HG03097 (cell line): ENCODE data around the gene SPHK2.
"Not testable (repeated sequence)": the region's sequence is repeated elsewhere in the genome, so short reads cannot be mapped to it uniquely, and the experiment has no call there.

Source experiments
- ATAC-seq: cut with Tn5 transposase; IDR thresholded peaks from one replicate; pipeline ENCODE4 v1.9.1; 2021; ENCODE audit not compliant: unreplicated experiment, low FRiP score

Gene SPHK2

DNA sequence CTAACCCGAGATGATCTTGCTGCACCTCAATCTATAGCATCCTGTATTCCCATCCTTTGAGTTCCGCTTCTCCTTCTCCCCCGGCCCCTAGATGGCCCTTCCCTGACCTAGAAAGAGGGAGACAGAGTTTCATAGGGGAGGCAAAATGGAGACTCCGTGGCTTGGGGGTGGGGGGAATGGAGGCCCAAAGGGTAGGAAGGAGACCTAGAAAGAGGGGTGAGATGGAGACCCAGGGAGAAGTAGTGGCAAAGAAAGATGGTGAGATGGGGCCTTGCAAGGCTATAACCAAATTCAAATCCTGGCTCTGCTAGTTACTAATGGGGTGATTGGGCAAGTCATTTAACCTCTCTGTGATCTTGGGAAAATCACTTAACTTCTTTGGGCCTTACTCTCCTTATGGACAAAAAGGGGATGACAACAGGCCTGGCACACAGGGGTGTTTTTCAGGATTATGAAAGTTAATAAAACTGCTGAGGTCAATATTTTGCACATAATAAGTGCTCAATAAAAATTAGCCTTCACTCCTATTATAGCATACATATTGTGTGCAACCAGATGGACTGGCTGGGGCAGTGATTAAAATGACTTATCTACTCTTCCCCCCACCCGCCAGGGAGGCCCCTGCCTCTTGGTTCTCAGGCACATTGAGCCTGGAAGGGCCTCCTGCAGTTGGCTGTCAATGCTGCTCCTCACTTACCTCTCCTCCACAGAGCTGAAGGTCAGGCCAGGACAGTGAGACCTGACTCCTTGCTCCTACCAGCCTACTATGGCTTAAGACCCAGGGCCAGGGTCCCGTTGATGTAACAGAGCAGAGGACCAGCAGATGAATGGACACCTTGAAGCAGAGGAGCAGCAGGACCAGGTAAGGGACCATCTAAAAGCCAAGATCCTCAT, 633 bp downstream of the SPHK2 start:
- no peak for ATAC-seq

DNA sequence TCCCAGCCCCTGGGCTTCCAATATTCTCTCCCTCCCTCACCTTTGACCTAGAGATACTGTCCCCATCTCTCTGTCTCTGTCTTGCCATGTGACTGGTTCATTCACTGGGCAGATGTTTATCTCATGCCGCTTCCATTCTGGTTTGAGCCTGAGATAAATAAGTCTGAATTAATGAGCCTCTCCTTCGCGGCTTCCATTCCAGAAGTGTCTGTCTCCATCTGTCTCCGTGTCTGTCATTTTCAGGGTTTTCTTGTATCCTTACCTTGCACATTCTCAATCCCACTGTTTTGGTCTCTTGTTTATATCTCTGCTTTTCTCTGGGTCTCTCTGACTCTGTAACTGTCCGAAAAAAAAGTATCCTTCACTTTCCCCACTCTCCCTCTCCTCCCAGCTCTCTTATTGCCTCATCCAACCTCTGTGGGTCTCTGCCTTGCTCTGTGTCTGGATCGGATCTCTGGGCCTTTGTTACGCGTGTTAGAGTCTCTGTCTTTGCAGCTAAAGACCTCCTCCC, 4.3 kb downstream of the SPHK2 start:
- ATAC-seq: no peak

DNA sequence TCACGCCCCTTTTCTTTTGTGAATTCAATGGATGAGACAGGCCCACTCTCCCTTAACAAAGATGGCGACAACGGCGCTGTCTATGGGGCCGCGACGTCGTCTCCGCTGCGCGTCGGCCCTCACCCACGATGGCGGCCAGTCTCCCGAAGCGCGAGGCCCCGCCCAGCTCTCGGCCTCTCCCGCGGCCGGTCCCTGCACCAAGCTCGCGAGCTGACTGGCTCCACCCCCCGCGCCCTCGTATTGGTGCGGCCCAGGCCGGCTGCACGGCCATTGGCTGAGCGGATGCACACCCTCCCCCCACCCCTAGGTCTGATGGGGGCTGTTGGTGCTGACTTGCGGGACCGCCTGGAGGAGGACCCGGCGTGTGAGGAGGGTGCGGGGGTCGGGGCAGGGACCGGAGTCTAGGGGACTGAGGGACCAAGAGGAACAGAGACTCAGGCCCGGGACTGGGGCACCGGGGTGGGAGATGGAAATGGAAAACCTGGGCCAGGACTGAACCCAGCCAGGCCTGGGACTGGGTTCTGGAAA, 4.8 kb downstream of the SPHK2 start:
- ATAC-seq: peak; percentile 49

GRCh38 chr19:48624791-48625723, 5.8 kb downstream of the SPHK2 start:
- no peak for ATAC-seq

GRCh38 chr19:48625891-48626327, 6.6 kb downstream of the SPHK2 start:
- no peak for ATAC-seq

GRCh38 chr19:48627201-48627864, 8.0 kb downstream of the SPHK2 start:
- ATAC-seq: no peak

DNA sequence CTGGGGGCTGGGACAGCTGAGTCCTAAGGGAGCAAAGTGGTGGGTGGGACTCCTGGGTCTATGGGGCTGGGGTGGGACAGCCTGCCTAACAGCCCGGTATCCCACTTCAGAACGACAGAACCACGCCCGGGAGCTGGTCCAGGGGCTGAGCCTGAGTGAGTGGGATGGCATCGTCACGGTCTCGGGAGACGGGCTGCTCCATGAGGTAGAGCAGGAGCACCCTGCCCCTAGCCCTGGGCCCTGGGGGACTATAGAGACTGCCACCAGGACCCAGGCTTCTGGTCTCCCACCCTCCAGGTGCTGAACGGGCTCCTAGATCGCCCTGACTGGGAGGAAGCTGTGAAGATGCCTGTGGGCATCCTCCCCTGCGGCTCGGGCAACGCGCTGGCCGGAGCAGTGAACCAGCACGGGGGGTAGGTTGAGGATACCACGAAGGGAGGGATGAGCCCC, 8.6 kb downstream of the SPHK2 start:
- ATAC-seq: no peak

DNA sequence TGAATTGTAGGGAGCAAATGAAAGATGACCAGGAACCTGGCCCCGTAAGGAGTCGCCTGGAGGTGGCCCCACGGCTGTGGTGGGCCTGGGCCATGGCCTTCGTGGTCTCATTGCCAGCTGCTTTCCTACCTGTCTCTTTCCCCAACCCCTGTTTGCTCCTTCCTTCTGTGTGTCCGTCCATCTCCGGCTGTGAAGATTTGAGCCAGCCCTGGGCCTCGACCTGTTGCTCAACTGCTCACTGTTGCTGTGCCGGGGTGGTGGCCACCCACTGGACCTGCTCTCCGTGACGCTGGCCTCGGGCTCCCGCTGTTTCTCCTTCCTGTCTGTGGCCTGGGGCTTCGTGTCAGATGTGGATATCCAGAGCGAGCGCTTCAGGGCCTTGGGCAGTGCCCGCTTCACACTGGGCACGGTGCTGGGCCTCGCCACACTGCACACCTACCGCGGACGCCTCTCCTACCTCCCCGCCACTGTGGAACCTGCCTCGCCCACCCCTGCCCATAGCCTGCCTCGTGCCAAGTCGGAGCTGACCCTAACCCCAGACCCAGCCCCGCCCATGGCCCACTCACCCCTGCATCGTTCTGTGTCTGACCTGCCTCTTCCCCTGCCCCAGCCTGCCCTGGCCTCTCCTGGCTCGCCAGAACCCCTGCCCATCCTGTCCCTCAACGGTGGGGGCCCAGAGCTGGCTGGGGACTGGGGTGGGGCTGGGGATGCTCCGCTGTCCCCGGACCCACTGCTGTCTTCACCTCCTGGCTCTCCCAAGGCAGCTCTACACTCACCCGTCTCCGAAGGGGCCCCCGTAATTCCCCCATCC, 9.4 kb downstream of the SPHK2 start:
- ATAC-seq: no peak

- ATAC-seq: no peak
These were observed 9.9 kb downstream of the SPHK2 start for GRCh38 chr19:48629297-48629598.

DNA sequence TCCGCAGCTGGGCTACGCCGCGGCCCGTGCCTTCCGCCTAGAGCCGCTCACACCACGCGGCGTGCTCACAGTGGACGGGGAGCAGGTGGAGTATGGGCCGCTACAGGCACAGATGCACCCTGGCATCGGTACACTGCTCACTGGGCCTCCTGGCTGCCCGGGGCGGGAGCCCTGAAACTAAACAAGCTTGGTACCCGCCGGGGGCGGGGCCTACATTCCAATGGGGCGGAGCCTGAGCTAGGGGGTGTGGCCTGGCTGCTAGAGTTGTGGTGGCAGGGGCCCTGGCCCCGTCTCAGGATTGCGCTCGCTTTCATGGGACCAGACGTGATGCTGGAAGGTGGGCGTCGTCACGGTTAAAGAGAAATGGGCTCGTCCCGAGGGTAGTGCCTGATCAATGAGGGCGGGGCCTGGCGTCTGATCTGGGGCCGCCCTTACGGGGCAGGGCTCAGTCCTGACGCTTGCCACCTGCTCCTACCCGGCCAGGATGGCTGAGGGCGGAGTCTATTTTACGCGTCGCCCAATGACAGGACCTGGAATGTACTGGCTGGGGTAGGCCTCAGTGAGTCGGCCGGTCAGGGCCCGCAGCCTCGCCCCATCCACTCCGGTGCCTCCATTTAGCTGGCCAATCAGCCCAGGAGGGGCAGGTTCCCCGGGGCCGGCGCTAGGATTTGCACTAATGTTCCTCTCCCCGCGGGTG, 10.4 kb downstream of the SPHK2 start:
- no peak for ATAC-seq

DNA sequence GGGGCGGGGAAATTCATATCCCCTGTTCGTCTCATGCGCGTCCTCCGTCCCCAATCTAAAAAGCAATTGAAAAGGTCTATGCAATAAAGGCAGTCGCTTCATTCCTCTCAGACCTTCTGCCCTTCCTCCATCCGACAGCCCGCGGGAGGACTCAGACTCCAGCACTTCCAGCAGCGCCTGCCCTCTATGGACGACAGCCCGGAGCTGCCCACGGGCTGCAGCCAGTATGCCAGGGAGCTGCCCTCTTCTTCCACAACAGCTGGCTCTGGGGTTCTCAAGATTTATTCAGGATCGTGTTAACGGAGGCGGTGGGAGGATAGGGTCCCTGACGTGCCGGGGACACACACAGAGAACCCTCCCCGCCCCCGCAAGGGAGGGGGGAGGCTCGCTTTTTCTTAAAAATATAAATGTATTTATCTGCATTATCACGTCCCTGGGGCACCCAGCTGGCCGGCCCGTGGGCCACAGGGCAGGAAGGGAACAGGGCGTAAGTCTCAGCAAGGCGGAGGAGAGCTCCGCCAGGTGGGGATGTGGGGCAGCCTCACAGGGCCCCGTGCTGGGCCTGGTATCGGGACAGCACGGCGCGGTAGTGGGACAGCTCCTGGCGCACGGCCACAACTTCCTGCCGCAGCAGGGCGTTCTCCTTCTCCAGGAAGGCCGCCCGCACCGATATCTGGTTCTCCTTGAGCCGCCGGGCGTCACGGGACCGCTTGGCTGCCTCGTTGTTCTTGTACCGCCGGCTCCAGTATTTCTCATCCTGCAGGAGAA, 11.2 kb downstream of the SPHK2 start:
- ATAC-seq: no peak

- ATAC-seq: no peak
These were observed 11.9 kb downstream of the SPHK2 start for GRCh38 chr19:48631225-48631624.

DNA sequence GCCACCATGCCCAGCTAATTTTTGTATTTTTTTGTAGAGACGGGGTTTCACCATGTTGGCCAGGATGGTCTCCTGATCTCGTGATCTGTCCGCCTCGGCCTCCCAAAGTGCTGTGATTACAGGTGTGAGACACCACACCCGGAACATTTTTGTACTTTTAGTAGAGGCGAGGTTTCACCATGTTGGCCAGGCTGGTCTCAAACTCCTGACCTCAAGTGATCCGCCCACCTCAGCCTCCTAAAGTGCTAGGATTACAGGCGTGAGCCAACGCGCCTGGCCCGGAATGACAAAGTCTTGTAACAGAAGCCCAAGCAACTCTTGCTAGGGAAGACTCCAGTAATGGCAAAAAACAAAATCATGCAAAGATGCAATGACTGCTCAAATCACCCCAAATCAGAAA, 13.0 kb downstream of the SPHK2 start:
- not testable (repeated sequence) for ATAC-seq

GRCh38 chr19:48632692-48633147, 13.4 kb downstream of the SPHK2 start:
- ATAC-seq: no peak

DNA sequence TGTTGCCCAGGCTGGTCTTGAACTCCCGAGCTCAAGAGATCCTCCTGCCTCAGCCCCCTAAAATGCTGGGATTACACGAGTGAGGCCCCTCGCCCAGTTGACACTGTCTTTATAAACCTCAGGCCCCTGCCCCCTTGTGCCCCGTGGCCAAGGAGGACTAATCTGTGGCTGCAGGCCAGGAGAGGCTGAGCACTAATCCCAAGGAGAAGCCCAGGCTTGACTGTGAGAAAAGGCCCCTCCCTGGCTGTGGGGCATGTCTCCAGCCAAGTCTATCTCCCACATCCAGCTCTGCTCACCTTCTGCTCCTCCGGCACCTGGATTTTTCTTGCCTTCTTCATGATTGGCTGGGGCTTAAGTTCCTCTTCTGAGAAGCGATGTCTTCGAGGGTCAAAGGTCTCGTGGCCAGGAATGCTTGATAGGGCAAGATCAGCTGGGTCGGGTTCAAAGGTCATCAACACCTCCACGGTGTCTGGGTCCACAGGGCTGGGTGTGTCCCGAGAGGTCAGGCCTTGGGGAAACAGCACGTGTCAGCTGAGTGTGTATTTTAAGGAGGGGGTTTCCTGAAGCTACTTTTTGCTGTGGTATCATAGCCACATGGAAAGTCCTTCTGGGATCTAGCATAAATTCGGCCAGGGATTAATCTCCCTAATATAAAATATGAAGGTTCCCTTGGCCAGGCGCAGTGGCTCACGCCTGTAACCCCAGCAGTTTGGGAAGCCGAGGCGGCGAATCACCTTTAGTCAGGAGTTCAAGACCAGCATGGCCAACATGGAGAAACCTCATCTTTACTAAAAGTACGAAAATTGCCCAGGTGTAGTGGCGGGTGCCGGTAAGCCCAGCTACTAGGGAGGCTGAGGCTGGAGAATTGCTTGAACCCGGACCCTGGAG, 14.1 kb downstream of the SPHK2 start:
- no peak for ATAC-seq

DNA sequence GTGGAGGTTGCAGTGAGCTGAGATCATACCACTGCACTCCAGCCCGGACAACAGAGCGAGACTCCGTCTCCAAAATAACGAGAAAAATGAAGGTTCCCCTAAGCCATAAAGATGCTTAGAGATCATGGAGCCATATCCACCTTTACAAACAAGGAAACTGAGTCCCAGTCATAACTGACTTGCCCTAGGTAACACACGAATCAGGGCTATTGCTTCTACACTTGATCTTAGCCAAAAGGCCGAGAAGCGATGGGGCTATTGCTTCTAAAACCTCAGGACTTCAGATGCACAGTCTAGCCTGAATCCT, 14.7 kb downstream of the SPHK2 start:
- ATAC-seq: no peak

GRCh38 chr19:48634424-48635262, 15.3 kb downstream of the SPHK2 start:
- ATAC-seq: peak; percentile 34
